GM19351 (cell line): ENCODE measurements around the gene MAPT.
"Not testable (repeated sequence)": the region's sequence is repeated elsewhere in the genome, so short reads cannot be mapped to it uniquely, and the experiment has no call there.

Source experiments
- ATAC-seq: cut with Tn5 transposase; IDR thresholded peaks from one replicate; pipeline ENCODE4 v1.9.1; 2021; ENCODE audit warnings: mild to moderate bottlenecking, moderate library complexity; ENCODE audit not compliant: unreplicated experiment

Gene MAPT

GRCh38 chr17:45949755-45950320, 55.5 kb downstream of the MAPT start:
- no peak for ATAC-seq

- no peak for ATAC-seq
Observed at GRCh38 chr17:45950888-45951287, 56.5 kb downstream of the MAPT start.

GRCh38 chr17:45951403-45951802, 57.0 kb downstream of the MAPT start:
- no peak for ATAC-seq

GRCh38 chr17:45951941-45952340, 57.6 kb downstream of the MAPT start:
- ATAC-seq: no peak

- no peak for ATAC-seq
Observed at GRCh38 chr17:45952814-45953320, 58.5 kb downstream of the MAPT start.

GRCh38 chr17:45953561-45953960, 59.2 kb downstream of the MAPT start:
- no peak for ATAC-seq

- ATAC-seq: no peak
Observed at GRCh38 chr17:45954914-45955313, 60.6 kb downstream of the MAPT start.

GRCh38 chr17:45955326-45955725, 61.0 kb downstream of the MAPT start:
- ATAC-seq: no peak

GRCh38 chr17:45956090-45956489, 61.7 kb downstream of the MAPT start:
- no peak for ATAC-seq

GRCh38 chr17:45956746-45957145, 62.4 kb downstream of the MAPT start:
- ATAC-seq: not testable (repeated sequence)

- no peak for ATAC-seq
Observed at GRCh38 chr17:45958307-45958706, 64.0 kb downstream of the MAPT start.

GRCh38 chr17:45958994-45959665, 64.8 kb downstream of the MAPT start:
- ATAC-seq: no peak

- ATAC-seq: no peak
Observed at GRCh38 chr17:45960311-45960710, 66.0 kb downstream of the MAPT start.

GRCh38 chr17:45961206-45961605, 66.9 kb downstream of the MAPT start:
- no peak for ATAC-seq

GRCh38 chr17:45962221-45962972, 68.0 kb downstream of the MAPT start:
- ATAC-seq: no peak

GRCh38 chr17:45963283-45963682, 68.9 kb downstream of the MAPT start:
- no peak for ATAC-seq

GRCh38 chr17:45963889-45964288, 69.5 kb downstream of the MAPT start:
- ATAC-seq: no peak

GRCh38 chr17:45964634-45965033, 70.3 kb downstream of the MAPT start:
- ATAC-seq: no peak

GRCh38 chr17:45965812-45966211, 71.5 kb downstream of the MAPT start:
- no peak for ATAC-seq

- no peak for ATAC-seq
Observed at GRCh38 chr17:45966606-45967280, 72.4 kb downstream of the MAPT start.

- no peak for ATAC-seq
Observed at GRCh38 chr17:45967378-45967777, 73.0 kb downstream of the MAPT start.
